Neutrophil (primary cell): ENCODE results near the gene GPR26.

Experiments
- H3K27ac ChIP-seq: fragments of 200-600 bp; sonication (generic); 2 replicates; pipeline ENCODE4 v1.5.1; 2016; ENCODE audit warnings: mild to moderate bottlenecking, moderate library complexity
- H3K27me3 ChIP-seq: fragments of 200-600 bp; sonication (generic); 2 replicates; pipeline ENCODE4 v1.6.0; 2016; ENCODE audit warnings: mild to moderate bottlenecking
- H3K36me3 ChIP-seq: fragments of 200-600 bp; sonication (generic); 2 replicates; pipeline ENCODE4 v1.5.1; 2017
- H3K4me1 ChIP-seq, 2 experiments: fragments of 200-600 bp in 1 of 2; sonication (generic) in 1 of 2; 1 replicate in 1 of 2; 2 replicates in 1 of 2; pipeline versions ENCODE4 v1.5.1 to v1.6.1; 2013 to 2016; ENCODE audit warnings: low read depth in 1 of 2, low read length in 1 of 2, mild to moderate bottlenecking in 1 of 2, moderate library complexity in 1 of 2; ENCODE audit not compliant: control insufficient read depth in 1 of 2, insufficient read depth in 1 of 2
- H3K4me3 ChIP-seq, 2 experiments: fragments of 200-600 bp in 1 of 2; sonication (generic) in 1 of 2; 1 replicate in 1 of 2; 2 replicates in 1 of 2; pipeline ENCODE4 v1.5.1; 2013 to 2016; ENCODE audit warnings: low read depth in 1 of 2, low read length in 1 of 2, mild to moderate bottlenecking in 1 of 2, moderate library complexity in 1 of 2
- H3K9me3 ChIP-seq: fragments of 200-600 bp; sonication (generic); 2 replicates; pipeline ENCODE4 v1.5.1; 2016
- TF ChIP-seq, protein P1 (sequence below): fragments of 200-600 bp; sonication (generic); IDR thresholded peaks from 2 replicates; pipeline ENCODE4 v1.5.1; 2016; ENCODE audit warnings: antibody characterized with exemption

The GPR26 gene

DNA sequence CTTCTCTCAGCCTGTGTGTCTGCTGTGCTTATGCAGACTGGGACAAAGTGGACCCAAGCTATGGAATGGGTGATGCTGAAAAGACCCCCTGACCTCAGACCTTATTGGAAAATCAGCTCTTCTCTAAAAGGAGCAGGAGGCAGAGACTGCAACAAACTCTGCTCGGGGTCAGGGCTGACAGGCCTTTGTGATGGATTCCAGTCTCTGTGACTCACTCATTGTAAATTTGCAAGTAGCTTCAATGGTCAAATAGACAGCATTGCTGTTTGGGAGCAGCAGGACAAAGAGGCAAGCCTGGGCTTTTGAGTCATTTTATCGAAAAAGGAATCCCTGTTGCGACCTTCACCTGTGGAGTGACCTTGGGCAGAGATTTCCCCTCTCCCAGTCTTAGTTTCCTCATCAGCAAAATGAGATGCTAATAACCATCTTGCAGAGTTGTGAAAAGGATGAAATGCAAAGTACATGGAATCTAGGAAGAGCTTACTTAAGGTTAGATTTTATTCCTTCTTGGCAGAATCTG is 26.1 kb upstream of the GPR26 start:
- no peaks in the 10 kb centered on the region for H3K27me3 ChIP-seq
- no peaks in the 10 kb centered on the region for H3K9me3 ChIP-seq
- no peaks in the 10 kb centered on the region for H3K4me1 ChIP-seq
- H3K36me3 ChIP-seq, result no peaks in the 10 kb centered on the region
- TF ChIP-seq, protein P1, sequence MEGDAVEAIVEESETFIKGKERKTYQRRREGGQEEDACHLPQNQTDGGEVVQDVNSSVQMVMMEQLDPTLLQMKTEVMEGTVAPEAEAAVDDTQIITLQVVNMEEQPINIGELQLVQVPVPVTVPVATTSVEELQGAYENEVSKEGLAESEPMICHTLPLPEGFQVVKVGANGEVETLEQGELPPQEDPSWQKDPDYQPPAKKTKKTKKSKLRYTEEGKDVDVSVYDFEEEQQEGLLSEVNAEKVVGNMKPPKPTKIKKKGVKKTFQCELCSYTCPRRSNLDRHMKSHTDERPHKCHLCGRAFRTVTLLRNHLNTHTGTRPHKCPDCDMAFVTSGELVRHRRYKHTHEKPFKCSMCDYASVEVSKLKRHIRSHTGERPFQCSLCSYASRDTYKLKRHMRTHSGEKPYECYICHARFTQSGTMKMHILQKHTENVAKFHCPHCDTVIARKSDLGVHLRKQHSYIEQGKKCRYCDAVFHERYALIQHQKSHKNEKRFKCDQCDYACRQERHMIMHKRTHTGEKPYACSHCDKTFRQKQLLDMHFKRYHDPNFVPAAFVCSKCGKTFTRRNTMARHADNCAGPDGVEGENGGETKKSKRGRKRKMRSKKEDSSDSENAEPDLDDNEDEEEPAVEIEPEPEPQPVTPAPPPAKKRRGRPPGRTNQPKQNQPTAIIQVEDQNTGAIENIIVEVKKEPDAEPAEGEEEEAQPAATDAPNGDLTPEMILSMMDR, result no peak
- H3K4me3 ChIP-seq, result no peak overlapping the region
- H3K27ac ChIP-seq, result no peak overlapping the region

GRCh38 chr10:123642293-123642692 is 23.9 kb upstream of the GPR26 start:
- H3K4me1 ChIP-seq, result no peaks in the 10 kb centered on the region
- TF ChIP-seq, protein P1, result no peak
- no peak overlapping the region for H3K4me3 ChIP-seq
- no peaks in the 10 kb centered on the region for H3K36me3 ChIP-seq
- H3K27me3 ChIP-seq, result no peaks in the 10 kb centered on the region
- H3K9me3 ChIP-seq, result no peaks in the 10 kb centered on the region
- no peak overlapping the region for H3K27ac ChIP-seq

DNA sequence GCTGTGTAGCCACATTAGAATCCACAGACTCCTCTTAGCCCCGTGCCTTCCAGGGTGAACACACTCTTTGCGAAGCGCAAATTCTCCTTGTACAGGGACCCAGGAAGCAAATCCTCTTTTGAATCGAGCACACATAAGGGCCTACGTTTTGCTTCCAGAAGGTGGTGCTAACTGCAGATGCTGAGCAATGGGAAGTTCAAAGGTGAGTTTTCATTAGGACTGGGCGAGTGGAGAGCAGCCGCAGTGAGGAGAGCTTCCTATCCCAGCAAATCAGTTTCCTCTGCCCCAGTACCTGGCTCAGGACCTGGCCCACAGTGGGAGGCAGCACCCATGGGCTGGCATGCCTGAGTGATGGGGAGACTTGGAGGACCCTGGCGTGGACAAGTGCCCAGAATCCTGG is 23.5 kb upstream of the GPR26 start:
- no peaks in the 10 kb centered on the region for H3K9me3 ChIP-seq
- TF ChIP-seq, protein P1, result no peak
- H3K27ac ChIP-seq, result no peak overlapping the region
- no peaks in the 10 kb centered on the region for H3K27me3 ChIP-seq
- no peaks in the 10 kb centered on the region for H3K4me1 ChIP-seq
- H3K4me3 ChIP-seq, result no peak overlapping the region
- H3K36me3 ChIP-seq, result no peaks in the 10 kb centered on the region

- Histone ChIP-seq H3K4me3 (no peak overlapping the region), H3K27ac (no peak overlapping the region), H3K4me1 (no peaks in the 10 kb centered on the region), H3K27me3 (no peaks in the 10 kb centered on the region), H3K9me3 (no peaks in the 10 kb centered on the region), H3K36me3 (no peaks in the 10 kb centered on the region)
- TF ChIP-seq, protein P1, result no peak
Measured at GRCh38 chr10:123643315-123643714, 22.8 kb upstream of the GPR26 start.

GRCh38 chr10:123645016-123645415 is 21.1 kb upstream of the GPR26 start:
- no peaks in the 10 kb centered on the region for H3K4me1 ChIP-seq
- H3K27ac ChIP-seq, result no peak overlapping the region
- no peaks in the 10 kb centered on the region for H3K36me3 ChIP-seq
- no peaks in the 10 kb centered on the region for H3K9me3 ChIP-seq
- TF ChIP-seq, protein P1, result no peak
- H3K4me3 ChIP-seq, result no peak overlapping the region
- peaks cover 3% of the 10 kb centered on the region for H3K27me3 ChIP-seq

DNA sequence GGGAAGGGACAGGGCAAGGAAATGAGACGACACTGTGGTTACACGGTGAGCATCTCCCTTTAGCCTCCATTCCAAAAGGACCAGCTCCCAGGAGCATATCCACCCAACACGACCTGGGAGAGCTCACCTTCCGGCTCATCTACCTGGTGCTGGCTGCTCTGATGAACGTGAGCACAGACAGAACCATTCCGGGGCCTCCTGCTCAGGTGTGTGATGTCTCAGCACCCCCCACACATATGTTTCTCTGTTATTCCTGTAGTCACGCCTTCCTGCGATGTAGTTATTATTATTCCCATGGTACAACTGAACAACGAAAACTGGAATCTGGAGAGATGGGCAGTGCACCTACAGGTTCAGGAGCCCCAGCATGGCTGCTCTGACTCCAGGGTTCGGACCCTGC is 20.5 kb upstream of the GPR26 start:
- Histone ChIP-seq H3K36me3 (no peaks in the 10 kb centered on the region), H3K9me3 (no peaks in the 10 kb centered on the region), H3K4me1 (no peaks in the 10 kb centered on the region), H3K4me3 (no peak overlapping the region), H3K27ac (no peak overlapping the region), H3K27me3 (peaks cover 3% of the 10 kb centered on the region)
- TF ChIP-seq, protein P1, result no peak
